ENCODE data around the gene DIAPH1.

DNA sequence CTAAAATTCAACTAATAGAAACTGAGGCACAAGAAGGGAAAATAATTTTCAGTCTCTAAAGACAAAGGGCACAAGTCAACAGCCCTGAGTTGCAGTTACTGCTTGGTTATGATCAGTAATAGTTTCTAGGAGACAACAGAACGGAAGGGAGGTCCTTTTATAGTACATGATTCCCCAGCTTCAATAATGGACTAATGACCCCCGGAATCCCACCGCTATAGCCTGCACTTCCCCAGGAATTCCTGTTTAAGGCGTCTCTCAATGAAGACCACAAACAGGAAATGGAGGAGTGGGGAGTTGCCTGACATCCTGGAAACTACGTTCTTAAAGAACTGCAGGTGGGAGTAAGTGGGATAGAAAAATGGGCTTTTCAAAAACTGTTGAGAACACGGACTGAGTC lies 60.6 kb downstream of the DIAPH1 start:
- TF ChIP-seq, protein P1, sequence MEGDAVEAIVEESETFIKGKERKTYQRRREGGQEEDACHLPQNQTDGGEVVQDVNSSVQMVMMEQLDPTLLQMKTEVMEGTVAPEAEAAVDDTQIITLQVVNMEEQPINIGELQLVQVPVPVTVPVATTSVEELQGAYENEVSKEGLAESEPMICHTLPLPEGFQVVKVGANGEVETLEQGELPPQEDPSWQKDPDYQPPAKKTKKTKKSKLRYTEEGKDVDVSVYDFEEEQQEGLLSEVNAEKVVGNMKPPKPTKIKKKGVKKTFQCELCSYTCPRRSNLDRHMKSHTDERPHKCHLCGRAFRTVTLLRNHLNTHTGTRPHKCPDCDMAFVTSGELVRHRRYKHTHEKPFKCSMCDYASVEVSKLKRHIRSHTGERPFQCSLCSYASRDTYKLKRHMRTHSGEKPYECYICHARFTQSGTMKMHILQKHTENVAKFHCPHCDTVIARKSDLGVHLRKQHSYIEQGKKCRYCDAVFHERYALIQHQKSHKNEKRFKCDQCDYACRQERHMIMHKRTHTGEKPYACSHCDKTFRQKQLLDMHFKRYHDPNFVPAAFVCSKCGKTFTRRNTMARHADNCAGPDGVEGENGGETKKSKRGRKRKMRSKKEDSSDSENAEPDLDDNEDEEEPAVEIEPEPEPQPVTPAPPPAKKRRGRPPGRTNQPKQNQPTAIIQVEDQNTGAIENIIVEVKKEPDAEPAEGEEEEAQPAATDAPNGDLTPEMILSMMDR (conservative IDR thresholded peaks at IDR 0.05): peak; percentile 77
- TF ChIP-seq ZFX (IDR thresholded peaks at IDR 0.05): no peak

Measured in C4-2B (cell line).